Heart right ventricle (tissue), 16 donors: ENCODE measurements around the gene SPTAN1. TPM values are rescaled to one million over a fixed set of nuclear protein-coding genes. Genes with fewer than 3 reads are reported as not detected.

Experiments
- ATAC-seq, 8 donors: fragments of 200-7000 bp; cut with Tn5 transposase; one replicate each; pipeline ENCODE4 v1.9.1; 2020; ENCODE audit warnings: mild to moderate bottlenecking in 8 of 8, moderate library complexity in 8 of 8, moderate number of reproducible peaks in 1 of 8
- DNase-seq, 2 donors: peaks; one replicate each; pipeline ENCODE4 v3.0.0-alpha.2; 2020
- H3K27ac ChIP-seq, 10 donors: fragments of 200-600 bp; sonication (generic) in 2 of 10; one replicate each; pipeline versions ENCODE4 v1.5.0 to v1.8.0; 2020 to 2022; ENCODE audit warnings: mild to moderate bottlenecking in 3 of 10
- H3K27me3 ChIP-seq, 7 donors: fragments of 200-600 bp; one replicate each; pipeline ENCODE4 v1.8.0; 2021 to 2022; ENCODE audit warnings: mild to moderate bottlenecking in 2 of 7
- H3K36me3 ChIP-seq, 9 donors: fragments of 200-600 bp; sonication (generic) in 1 of 9; one replicate each; pipeline versions ENCODE4 v1.5.0 to v1.8.0; 2020 to 2022; ENCODE audit warnings: mild to moderate bottlenecking in 2 of 9
- H3K4me1 ChIP-seq, 9 donors: fragments of 200-600 bp; sonication (generic) in 1 of 9; one replicate each; pipeline versions ENCODE4 v1.5.0 to v1.8.0; 2020 to 2022; ENCODE audit warnings: mild to moderate bottlenecking in 4 of 9
- H3K4me3 ChIP-seq, 10 donors: fragments of 200-600 bp; sonication (generic) in 2 of 10; one replicate each; pipeline versions ENCODE4 v1.5.0 to v1.8.0; 2020 to 2022; ENCODE audit warnings: mild to moderate bottlenecking in 7 of 10, moderate library complexity in 2 of 10
- H3K9me3 ChIP-seq, 11 donors: fragments of 200-600 bp in 10 of 11; sonication (generic) in 2 of 11; one replicate each; pipeline versions ENCODE4 v1.5.0 to v1.8.0; 2013 to 2022; ENCODE audit warnings: mild to moderate bottlenecking in 2 of 11, control low read depth in 1 of 11, moderate library complexity in 1 of 11
- WGBS, 2 donors: extraction: QIAGEN DNeasy Blood & Tissue Kit; methylation state at CpG; one replicate each; pipeline ENCODE4 v1.1.7; 2013; ENCODE audit warnings: inconsistent platforms in 1 of 2; 5-methylcytosine and 5-hydroxymethylcytosine counted together
- intact Hi-C, 10 donors: fragments of 100-400 bp; cut with DNase I; formaldehyde crosslinking; loops; one replicate each; pipeline versions ENCODE4 v1.11.1 to v1.14.2; 2022
- polyA plus RNA-seq, 2 donors: library from polyadenylated mRNA; stranded (reverse); fragments of 200-250 nt; gene quantifications; one replicate each; pipeline ENCODE4 v1.2.3, GENCODE V29; 2013
- total RNA-seq, 10 donors: library from RNA; stranded (reverse); fragmentation: NEBNext Ultra II Directional in 3 of 10; extraction: Animal tissue kit (Norgen Biotek cat#: 25700) in 3 of 10; gene quantifications; one replicate each; pipeline versions ENCODE4 v1.2.1 to v1.2.4, GENCODE V29; 2021 to 2023
- TF ChIP-seq, protein P1 (sequence below), 9 donors: fragments of 200-600 bp; sonication (generic) in 2 of 9; IDR thresholded peaks; one replicate each; pipeline versions ENCODE4 v1.5.0 to v1.8.0; 2021 to 2022; ENCODE audit warnings: antibody characterized with exemption in 9 of 9, mild to moderate bottlenecking in 5 of 9, moderate library complexity in 1 of 9
- donor health status: Arrhythmogenic right ventricular cardiomyopathy.
- donor health status: ischemic (EF 13 %, LVEDD 7.1; RV severe dilation, severe dysfunction).
- donor health status: healthy with polysubstance abuse.
- donor health status: DM: no; HTN: yes; CAD: no.
- donor health status: DM: no; HTN: no; CAD: no.
- donor health status: ischemic (EF 25% LVEDD 6.9; RV normal size, moderate dysfunction).
- donor health status: ischemic (EF 25% LVEDD 5.7; RV mildly dilated, moderate dysfunction).
- donor health status: healthy.
- donor health status: DM: yes; HTN: yes; CAD: no.
- donor health status: Ischemic cardiomyopathy.
- donor health status: ischemic (EF 35%, LVEDD 5.7; RV mildly dilated, moderate dysfunction).
- donor health status: nonischemic (EF 11% LVEDD 7.7; RV severe dilation, severe dysfunction).
- donor health status: DM: yes; HTN: yes; CAD: no.
- donor health status: PGD.
- donor health status: ischemic (EF 29% LVEDD 5.4; RV normal size, mild dysfunction).
- donor health status: nonischemic (EF 23%, LVEDD 6.1; RV moderate dilation, normal function).

SPTAN1 gene
- total and polyA plus RNA-seq, 12 donors, result 119 to 449 (median 342) TPM

DNA sequence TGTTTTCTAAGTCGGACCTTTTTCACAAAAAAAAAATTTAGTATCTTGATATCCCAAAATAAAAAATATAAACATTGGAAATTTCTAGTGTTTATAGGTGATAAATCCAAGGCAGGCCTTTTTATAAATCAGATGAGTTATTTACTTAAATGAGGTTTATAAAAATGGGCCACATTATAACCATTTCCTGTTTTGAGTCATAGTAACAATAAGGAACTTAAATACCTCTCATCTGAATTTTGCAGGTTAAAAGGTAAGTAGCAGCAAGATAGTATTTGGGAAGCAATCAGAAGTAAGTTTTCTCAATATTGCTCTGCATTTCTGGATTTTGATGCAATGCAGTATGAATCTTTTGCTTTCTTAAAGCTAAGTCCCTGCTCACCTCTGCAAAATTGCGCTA is 3.9 kb downstream of the SPTAN1 start:
- Histone ChIP-seq H3K4me3 (no peak overlapping the region), H3K4me1 (peaks cover 10 to 84% (median 78%) of the 10 kb centered on the region in 9 donors), H3K36me3 (peaks cover 0 to 5% (median 0%) of the 10 kb centered on the region in 9 donors), H3K27me3 (no peaks in the 10 kb centered on the region), H3K9me3 (no peaks in the 10 kb centered on the region), H3K27ac (peak overlapping the region in 4 of 10 donors; percentile 81 to 99 (median 92))
- TF ChIP-seq, protein P1, sequence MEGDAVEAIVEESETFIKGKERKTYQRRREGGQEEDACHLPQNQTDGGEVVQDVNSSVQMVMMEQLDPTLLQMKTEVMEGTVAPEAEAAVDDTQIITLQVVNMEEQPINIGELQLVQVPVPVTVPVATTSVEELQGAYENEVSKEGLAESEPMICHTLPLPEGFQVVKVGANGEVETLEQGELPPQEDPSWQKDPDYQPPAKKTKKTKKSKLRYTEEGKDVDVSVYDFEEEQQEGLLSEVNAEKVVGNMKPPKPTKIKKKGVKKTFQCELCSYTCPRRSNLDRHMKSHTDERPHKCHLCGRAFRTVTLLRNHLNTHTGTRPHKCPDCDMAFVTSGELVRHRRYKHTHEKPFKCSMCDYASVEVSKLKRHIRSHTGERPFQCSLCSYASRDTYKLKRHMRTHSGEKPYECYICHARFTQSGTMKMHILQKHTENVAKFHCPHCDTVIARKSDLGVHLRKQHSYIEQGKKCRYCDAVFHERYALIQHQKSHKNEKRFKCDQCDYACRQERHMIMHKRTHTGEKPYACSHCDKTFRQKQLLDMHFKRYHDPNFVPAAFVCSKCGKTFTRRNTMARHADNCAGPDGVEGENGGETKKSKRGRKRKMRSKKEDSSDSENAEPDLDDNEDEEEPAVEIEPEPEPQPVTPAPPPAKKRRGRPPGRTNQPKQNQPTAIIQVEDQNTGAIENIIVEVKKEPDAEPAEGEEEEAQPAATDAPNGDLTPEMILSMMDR (IDR thresholded peaks at IDR 0.05), result no peak
- 82 to 91% methylated on average over 2 of the region's 2 CpGs for WGBS, 2 donors
- ATAC-seq, result no peak
- no peak for DNase-seq
- intact Hi-C loops, result loop anchor here in 2 of 10 donors (10.0 kb wide), 2 partner anchors 101 to 191 kb away; partner anchors contain the start of gene ODF2 (in 1 of the 2)

DNA sequence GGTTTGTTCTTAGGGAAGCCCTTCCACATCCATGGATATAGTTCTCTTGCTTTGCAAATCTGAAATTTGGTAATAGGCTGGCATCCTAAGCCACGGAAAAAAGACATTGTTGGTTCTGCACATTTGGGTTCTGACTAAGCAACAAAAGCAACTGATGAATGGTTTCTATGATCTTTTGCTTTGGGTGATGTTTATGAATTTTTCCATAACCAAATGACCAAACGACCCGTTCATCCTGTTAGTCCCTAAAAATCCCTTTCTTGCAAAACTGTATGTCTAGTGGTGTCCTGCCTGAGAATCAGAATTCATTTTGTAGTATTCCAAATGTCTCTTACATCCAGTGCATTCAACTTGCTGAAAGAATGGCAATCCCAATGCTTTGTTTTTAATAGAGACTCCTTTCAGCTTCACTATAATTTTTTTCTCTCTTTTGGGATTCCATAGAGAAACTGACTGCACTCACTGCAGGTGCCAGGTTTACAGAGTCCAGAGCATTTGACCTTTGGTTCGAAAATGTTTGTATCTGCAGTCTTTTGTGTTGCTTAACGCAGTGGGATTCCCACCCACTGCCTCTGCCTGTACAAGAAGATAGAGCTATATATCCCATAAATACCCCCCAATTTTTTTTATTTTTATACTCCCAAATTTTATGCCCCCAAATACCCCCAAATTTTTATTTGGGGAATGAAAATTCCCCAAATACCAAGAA is 4.7 kb downstream of the SPTAN1 start:
- Histone ChIP-seq H3K4me3 (no peak overlapping the region), H3K27me3 (no peaks in the 10 kb centered on the region), H3K9me3 (no peaks in the 10 kb centered on the region), H3K4me1 (peaks cover 8 to 84% (median 72%) of the 10 kb centered on the region in 9 donors), H3K27ac (peak overlapping the region in 8 of 10 donors; percentile 6 to 99 (median 78)), H3K36me3 (peaks cover 0 to 8% (median 1%) of the 10 kb centered on the region in 9 donors)
- intact Hi-C loops, result loop anchor here in 2 of 10 donors (10.0 kb wide), 2 partner anchors 102 to 192 kb away; partner anchors contain the start of gene ODF2 (in 1 of the 2)
- WGBS, 2 donors, result 81 to 86% methylated on average over 5 of the region's 5 CpGs
- DNase-seq, result no peak
- TF ChIP-seq, protein P1 (IDR thresholded peaks at IDR 0.05), result no peak
- ATAC-seq, result no peak

DNA sequence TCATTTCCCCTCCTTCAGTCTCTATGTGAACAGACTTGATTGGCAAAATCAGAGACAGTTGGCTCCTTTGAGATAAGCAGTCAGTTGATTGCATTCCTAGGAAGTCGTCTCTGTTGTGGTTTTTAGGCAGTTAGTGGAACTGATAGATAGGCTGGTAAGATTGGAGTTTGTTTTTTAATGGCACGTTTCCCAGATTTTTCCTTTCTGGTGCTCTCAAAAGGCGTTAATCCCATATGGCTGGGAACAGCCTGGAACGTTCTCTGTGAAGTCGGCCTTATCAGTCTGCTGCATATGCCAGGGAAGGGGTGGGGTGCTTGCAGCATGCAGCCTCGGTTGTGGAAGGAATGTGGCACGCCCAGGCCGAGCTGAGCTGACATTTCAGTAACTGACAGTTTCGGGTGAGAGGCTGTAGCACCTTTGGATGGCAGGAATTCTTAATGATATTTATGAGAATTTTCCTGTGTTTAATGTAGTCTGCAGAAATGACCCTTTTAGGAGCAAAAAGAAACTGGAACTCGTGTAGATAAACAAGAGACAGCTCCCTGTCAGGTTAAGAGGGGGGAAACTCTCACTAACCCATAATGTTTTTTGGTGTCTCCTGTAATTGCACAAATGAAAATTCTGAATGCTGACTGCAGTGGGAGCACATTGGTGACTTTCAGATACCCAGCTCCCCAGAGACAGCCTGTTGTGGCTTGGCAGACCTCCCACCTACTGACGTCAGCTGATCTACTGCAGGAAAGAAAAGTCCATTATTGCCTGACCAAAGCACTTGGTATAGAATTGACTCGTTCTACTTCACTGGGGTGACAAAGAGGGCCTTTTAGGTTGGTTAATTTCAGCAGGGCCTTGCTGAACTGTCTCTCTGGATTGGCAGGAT is 6.3 kb downstream of the SPTAN1 start:
- DNase-seq (peak; percentile 79 to 92), ATAC-seq (peak; percentile 68 to 92 (median 88))
- intact Hi-C loops, result loop anchor here in 2 of 10 donors (10.0 kb wide), 2 partner anchors 104 to 194 kb away; partner anchors contain the start of gene ODF2 (in 1 of the 2)
- peak overlapping the region; percentile 14 to 99 (median 78) for H3K27ac ChIP-seq
- peak overlapping the region in 7 of 10 donors; percentile 2 to 30 (median 16) for H3K4me3 ChIP-seq
- no peaks in the 10 kb centered on the region for H3K27me3 ChIP-seq
- TF ChIP-seq, protein P1 (IDR thresholded peaks at IDR 0.05), result no peak
- peaks cover 0 to 20% (median 5%) of the 10 kb centered on the region in 9 donors for H3K36me3 ChIP-seq
- WGBS, 2 donors, result 1% methylated on average over 12 of the region's 12 CpGs
- H3K9me3 ChIP-seq, result no peaks in the 10 kb centered on the region
- peaks cover 8 to 95% (median 74%) of the 10 kb centered on the region in 9 donors for H3K4me1 ChIP-seq

DNA sequence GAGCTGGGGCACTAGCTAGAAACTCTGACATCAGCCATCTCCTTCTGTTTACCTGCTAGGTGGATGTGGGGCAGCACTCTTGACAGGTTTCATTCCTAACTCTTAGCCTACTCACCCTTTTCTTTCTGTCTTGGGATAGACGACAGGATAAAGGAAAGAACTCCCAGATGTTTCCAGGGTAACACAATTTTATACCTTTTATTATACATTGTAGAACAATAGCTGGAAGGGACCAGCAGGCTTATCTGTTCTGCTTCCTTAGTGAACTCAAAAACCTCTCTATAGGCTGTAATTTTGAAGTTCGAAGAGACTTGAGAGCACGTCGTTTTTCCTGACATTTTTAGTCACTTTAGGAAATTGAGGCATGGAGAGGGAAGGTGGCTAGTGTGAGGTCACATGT is 13.2 kb downstream of the SPTAN1 start:
- Histone ChIP-seq H3K27ac (peak overlapping the region in 9 of 10 donors; percentile 9 to 72 (median 43)), H3K4me1 (peaks cover 0 to 59% (median 23%) of the 10 kb centered on the region in 9 donors), H3K9me3 (no peaks in the 10 kb centered on the region), H3K36me3 (peaks cover 0 to 67% (median 39%) of the 10 kb centered on the region in 9 donors), H3K4me3 (peak overlapping the region in 2 of 10 donors; percentile 3 to 8), H3K27me3 (no peaks in the 10 kb centered on the region)
- intact Hi-C loops, result no loop called here
- peak in 7 of 8 donors; percentile 14 to 72 (median 25) for ATAC-seq
- WGBS, 2 donors, result 59 to 66% methylated on average over 4 of the region's 4 CpGs
- no peak for DNase-seq
- TF ChIP-seq, protein P1 (IDR thresholded peaks at IDR 0.05), result no peak
